Measurements from ENCODE around the gene TMPRSS11D.

Gene TMPRSS11D, protein sequence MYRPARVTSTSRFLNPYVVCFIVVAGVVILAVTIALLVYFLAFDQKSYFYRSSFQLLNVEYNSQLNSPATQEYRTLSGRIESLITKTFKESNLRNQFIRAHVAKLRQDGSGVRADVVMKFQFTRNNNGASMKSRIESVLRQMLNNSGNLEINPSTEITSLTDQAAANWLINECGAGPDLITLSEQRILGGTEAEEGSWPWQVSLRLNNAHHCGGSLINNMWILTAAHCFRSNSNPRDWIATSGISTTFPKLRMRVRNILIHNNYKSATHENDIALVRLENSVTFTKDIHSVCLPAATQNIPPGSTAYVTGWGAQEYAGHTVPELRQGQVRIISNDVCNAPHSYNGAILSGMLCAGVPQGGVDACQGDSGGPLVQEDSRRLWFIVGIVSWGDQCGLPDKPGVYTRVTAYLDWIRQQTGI

DNA sequence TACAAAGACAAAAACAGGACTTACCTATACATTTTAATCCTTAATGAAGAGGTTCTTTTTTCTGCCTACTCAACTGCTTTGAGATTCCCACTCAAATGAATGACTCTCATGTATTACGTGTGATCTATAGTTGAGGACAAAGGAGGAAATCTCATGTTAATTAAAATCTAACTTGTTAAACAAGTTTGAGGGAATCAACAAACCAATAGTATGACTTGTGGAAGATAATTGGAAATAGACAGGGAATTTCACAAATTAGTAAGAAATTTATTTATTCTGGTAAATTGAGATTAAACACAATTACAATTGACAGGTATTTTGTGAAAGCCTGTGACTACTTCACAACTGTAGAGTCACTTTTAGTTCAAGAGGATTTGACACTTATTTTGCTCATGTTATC lies at the start of gene TMPRSS11D:
Gene TMPRSS11D, minus strand, starts transcription at position 101 of the 400 bp plus-strand sequence. Its CDS starts 69 bp downstream, at position 32.
- DNase-seq (ENCODE audit: low read depth in 3 of 3), result no peak

DNA sequence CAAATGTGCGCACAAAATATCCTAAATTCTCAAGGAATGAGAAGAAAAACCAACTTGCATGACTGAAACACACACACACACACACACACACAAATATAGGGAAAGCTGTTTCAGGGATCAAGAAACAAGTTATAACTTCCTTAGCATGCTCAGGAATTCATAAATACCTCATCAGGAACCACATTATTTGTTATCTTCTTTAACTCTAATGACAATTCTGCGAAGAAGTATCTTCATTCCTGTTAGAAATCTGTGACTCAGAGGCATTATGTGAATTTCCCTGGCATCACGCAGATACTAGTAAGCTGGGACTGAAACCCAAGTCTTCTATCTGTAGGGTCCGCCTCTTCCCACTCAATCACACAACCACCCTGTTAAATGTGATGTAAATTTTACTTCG lies 49.2 kb upstream of the TMPRSS11D start:
- no peak for DNase-seq (ENCODE audit: low read depth in 3 of 3)

DNA sequence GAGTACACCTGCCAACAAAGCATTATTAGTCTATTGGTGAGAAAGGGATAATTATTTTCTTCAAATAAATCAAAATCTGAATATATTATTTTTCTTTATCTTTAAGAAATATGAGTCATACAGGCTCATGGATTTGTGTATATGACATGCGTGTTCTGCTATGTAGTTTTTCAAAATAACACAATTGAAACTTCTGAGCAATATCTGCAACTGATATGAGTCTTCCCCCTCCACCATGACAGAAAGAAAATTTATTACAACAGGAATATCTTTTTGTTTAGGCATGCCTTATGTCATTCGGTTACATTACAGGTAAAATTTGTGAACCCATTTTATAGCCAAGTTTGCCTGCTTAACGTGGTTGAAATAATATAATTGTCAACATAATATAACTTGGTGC lies 47.5 kb upstream of the TMPRSS11D start:
- no peak for DNase-seq (ENCODE audit: low read depth in 3 of 3)

DNA sequence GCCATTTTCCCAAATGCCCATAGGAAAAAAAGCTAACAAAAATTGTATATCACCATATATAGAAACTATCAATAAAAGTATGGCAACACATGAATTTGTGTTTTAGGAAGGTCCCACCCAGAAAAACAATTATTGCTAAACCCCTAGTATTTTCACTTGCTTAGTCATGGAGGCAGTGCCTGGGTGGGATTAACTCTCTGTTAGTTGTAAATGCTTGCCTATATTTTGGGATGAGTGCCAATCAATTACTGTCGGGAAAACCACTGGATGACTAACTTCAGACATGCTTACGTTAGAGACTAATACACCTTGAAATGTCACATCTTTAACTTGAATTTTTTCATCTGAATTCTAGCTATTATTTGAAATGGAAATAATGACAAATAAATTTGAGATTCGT lies 45.6 kb upstream of the TMPRSS11D start:
- DNase-seq (ENCODE audit: low read depth in 3 of 3), result no peak

DNA sequence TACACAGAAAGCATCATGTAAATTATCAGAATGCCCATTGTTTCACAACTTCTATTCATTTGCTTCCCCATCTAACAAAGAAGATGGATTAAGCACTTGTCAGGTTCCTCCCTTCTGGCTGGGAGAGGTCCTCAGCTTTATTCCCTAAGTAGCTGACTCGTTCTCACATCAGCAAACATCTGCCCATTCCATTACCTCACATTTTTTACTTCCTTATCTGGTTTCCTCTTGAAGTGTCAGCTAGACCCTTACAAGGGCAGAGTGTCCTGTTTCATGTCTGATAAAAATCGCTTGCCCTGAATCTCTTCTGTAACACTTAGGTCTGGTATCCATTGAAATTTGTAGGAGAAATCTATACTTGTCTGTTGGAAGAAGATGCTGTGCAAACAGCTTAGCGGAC lies 44.7 kb upstream of the TMPRSS11D start:
- no peak for DNase-seq (ENCODE audit: low read depth in 3 of 3)

DNA sequence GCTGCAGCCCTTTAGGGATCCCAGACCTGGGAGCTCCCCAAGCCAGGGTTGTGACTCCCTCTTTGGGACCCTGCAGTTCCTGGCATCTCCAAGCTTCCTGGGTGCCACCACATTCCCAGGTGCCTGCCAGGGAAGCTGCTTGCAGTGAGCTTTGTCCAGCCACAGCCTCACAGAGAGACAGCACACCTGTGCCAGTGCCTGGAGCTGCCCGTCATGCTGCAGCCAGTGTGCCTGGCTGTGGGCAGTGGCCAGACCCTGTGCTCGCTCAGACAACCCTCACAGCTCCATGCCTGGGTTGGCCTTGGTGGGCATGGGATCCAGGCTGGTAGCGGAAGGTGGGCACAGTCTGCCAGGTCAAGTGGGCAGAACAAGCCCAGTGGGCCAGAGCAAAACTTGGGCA lies 43.4 kb upstream of the TMPRSS11D start:
- DNase-seq (ENCODE audit: low read depth in 3 of 3), result no peak

DNA sequence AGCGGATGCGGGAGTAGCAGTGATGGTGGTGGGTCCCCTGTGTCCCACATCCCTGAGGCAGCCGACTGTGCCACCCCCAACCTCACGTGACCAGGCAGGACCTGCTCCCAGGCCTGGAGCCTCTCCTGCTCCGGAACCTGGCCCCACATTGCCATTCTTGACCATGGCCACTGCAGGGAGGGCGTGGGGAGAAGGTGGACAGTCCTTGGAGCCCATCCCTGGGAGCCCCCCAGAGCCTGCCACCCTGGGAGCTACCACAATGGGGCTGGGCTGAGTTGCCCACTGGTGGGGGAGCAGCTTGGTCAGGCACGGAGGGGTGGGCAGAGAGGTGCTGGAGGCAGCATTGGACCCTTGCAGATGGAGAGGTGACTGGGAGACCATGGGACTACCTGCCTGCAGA lies 42.7 kb upstream of the TMPRSS11D start:
- DNase-seq (ENCODE audit: low read depth in 3 of 3), result no peak

DNA sequence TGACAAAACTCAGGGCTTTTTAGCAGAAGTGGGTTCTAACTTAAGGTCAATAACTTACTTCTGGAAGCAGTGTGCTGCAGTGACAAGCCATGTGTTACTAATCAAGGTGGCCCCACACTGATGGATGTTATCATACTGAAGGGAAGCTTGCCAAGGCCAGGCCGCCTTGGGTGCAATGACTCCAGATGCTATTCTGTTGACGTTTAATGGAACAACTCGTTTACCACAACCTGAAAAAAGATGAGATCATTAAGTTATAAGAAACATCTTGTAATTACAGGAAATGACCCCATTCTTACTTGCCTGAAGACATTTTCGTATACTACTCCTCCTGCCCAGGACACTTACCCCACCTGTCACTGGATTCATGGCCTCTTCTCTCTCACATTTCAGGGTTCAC lies 38.9 kb upstream of the TMPRSS11D start:
- no peak for DNase-seq (ENCODE audit: low read depth in 3 of 3)

DNA sequence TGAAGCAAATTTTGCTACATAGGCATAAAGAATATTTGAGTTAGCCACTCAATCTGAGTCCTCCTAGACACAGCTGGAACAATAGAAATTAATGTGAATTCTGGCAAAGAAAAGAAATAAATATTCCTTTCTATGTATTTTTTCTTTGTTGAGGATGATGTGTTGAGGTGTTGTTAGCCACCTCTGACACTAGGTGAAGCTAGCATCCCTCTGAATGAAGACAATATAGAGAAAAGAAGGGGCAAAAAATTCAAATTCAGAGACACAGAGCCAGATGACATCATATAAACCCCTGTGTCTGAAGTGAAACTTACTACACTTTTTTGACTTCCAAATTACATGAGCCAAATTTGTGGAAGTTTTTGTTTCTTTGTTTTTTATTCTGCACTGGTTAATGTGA lies 34.6 kb upstream of the TMPRSS11D start:
- DNase-seq (ENCODE audit: low read depth in 3 of 3), result no peak

DNA sequence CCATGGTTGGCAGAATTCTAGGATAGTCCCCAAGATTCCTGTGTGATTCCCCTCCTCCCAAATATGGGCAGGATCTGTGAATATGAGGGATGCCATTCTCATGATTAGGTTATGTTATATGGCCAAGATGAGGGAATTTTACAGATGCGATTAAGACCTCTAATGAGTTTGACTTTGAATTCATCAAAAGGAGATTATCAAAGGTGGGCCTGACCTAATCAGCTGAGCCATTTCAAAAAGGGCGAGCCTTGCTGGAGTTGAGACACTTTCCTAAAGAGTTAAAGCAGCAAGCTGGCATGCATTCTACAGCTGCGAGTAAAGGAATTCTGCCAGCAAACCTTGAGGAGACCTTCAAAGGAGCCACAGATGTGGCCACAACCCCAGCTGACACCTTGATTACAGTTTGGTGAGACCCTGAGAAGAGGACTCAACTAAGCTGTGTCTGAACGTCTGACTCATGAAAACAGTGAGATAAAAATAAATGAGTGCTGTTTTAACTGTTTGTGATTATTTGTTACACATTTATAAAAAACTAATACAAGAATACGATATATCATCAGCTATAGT lies 31.7 kb upstream of the TMPRSS11D start:
- DNase-seq (ENCODE audit: low read depth in 3 of 3), result no peak

DNA sequence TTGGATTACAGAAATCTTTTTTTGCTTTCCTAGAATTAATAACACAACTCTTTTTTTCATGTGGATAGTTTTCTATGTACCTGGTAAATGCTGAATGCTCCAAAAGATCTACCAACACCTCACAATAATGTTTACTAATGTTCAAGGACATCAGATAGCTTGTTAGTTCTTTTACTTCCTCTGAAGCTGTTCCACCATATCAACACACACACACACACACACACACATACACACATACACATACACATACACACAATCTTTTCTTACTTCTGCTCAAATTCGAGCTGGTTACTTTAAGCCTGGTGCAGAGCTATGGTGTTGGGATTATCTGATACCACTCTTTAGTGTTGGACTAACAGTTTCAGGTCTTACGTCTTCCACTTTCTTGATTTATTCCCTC lies 28.3 kb upstream of the TMPRSS11D start:
- DNase-seq (ENCODE audit: low read depth in 3 of 3), result no peak

DNA sequence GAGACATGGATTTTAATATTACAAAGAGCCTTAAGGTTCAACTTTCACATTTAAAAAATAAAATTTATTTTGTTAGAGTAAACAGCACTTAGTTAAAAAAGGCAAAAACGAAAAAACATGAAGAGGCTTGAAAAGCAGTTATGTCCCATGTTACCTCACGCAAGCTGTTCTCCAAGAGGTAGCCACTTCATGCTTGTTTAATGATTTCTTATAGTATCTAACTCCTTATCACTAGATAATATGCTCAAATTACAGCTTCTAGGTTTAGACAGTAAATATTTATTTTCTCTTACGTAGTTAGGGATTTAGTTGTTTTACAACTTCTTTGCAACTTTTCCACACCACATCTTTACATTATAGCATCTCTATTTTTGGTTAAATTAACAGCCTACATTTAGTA lies 27.8 kb upstream of the TMPRSS11D start:
- DNase-seq (ENCODE audit: low read depth in 3 of 3), result no peak

DNA sequence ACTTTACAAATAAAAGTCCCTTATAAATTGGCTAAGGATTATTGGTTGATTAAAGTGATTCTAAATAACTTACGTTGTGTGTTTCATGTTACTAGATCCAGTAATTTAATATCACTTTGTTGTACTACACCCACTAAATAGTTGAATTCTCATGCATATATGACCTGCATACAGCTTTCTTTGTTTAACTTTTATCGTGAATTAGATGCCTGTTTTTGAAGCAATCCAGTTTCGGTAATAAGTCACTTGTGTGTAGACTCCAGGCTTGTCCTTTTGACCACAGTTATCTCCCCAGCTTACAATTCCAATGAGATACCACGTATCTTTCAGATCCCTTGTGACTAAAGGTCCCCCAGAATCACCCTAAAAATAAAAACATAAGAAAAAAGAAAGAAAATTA lies 27.3 kb upstream of the TMPRSS11D start:
- no peak for DNase-seq (ENCODE audit: low read depth in 3 of 3)

DNA sequence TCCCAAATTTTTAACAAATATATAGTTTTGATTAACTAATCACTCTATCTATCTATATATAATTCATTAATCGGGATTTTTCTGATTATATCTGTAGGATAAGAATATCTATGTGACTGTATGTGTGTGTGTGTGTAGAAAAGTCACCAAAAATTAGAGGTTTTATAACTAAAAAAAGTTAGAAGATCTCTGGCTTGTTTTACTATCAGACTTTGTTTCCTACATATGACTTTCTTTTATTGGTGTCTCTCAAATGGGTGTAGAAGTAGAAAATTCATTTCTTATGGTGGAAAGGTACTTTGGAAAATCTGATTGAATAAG lies 26.7 kb upstream of the TMPRSS11D start:
- no peak for DNase-seq (ENCODE audit: low read depth in 3 of 3)

DNA sequence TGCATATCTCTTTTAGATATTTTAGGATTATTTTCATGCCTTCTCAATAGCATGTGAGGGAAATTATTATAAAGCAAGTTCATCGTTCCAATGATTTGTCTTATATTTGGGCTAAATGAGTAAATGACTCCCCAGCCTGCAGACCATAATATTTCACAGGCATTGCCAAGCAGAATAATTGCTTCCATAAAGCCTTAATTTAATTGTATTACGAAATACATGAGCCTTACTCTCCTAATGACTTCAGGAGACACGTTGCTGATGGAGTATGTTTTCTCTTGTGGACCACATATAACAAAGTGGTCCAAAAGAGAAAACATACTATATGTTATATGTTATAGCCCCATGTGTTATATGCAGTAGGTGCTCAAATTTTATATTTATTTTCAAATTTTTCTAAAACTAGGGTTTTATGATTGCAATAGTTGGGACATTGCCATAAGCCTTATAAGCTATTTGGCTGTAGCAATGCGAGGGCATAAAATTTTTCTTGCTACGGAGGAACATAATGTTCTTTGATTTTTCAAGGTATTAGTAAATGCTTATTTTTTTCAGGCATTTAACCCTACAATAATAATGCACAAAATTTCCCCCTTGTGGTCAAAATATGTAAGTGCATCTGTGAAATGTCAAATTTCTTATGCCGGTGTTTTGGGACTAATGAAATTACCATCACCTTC lies 26.2 kb upstream of the TMPRSS11D start:
- no peak for DNase-seq (ENCODE audit: low read depth in 3 of 3)

DNA sequence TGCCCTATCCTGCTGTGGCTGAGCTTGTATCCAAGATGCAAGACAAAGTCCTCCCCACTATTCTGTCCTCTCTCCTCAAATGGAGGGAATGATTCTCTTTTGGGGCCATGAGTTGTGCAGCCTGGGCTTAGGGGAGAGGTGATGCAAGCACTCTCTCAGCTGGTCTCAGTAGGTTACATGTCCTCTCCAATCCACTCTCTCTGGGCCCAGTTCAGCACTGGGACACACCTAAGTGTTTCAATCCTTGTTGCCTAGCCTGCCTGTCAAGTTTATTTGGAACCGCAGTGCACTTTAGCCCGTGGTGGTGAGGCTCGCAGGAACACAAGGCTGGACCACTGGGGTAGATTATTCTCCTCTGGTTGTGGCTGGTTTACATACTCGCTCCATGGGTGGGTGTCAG lies 23.8 kb upstream of the TMPRSS11D start:
- no peak for DNase-seq (ENCODE audit: low read depth in 3 of 3)

DNA sequence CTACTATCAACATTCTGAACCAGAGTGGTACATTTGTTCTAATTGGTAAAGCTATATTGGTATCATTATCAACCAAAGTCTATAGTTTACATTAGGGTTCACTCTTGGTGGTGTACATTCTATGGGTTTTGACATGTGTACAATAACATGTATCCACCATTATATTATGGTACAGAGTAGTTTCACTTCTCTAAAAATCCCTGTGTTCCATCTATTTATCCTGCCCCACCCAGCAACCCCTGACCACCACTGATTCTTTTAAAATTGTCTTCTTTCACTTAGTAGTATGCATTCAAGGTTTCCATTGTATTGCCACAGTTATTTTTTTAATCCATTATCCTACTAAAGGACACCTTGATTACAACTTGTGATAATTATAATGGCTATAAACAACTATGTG lies 15.3 kb upstream of the TMPRSS11D start:
- DNase-seq (ENCODE audit: low read depth in 3 of 3), result no peak

DNA sequence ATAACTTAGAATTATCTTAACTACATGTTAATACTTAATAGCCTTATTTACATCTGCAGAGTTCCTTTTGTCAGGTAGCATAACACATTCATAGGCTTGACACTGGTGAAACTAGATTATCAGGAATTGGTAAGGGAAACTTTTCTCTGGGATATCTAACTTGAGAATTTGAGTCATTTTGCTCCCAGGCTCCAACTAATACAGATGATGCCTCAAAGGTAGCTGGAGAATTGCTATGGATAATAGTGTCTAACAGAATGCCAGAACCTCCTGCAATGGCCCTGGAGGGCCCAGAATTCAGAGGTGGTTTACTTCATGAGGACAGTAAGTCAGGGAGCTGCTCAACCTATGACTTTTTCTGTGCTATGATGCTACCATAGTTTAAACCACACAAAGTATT lies 13.9 kb upstream of the TMPRSS11D start:
- no peak for DNase-seq (ENCODE audit: low read depth in 3 of 3)

DNA sequence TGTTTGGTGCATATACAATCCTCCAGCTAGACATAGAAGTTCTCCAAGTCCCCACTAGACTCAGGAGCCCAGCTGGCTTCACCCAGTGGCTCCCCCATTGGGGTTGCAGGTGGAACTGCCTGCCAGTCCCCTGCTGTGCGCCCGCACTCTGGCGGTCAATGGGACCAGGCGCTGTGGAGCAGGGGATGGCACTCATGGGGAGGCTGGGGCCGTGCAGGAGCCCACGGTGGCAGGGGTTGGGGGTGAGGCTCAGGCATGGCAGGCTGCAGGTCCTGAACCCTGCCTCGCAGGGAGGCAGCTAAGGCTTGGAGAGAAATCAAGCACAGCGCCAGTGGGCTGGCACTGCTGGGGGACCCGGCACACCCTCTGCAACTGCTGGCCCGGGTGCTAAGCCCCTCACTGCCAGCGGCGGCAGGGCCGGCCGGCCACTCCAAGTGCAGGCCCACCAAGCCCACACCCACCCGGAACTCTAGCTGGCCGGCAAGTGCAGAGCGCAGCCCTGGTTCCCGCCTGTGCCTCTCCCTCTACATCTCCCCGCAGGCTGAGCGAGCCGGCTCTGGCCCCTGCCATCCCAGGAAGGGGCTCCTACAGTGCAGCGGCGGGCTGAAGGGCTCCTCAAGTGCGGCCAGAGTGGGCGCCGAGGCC lies 12.7 kb upstream of the TMPRSS11D start:
- no peak for DNase-seq (ENCODE audit: low read depth in 3 of 3)

DNA sequence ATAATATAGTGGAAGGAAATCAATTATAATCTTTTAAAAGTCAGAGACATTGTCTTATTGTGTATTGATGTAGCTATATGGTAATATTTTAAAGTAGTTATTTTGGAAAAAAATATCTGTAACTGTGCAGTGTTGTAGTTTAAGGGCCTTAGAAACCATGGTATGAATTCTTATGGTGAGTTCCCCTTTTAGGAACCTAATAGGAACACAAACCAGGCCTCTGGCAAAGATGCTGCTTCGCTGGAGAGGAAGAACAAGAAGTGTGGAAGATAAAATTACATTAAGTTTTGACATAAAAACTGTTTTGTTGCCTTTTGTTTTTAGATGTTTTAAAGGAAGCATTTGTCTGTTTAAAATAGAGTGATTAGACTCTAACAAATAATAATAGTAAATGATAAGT lies 10.9 kb upstream of the TMPRSS11D start:
- DNase-seq (ENCODE audit: low read depth in 3 of 3), result no peak

DNA sequence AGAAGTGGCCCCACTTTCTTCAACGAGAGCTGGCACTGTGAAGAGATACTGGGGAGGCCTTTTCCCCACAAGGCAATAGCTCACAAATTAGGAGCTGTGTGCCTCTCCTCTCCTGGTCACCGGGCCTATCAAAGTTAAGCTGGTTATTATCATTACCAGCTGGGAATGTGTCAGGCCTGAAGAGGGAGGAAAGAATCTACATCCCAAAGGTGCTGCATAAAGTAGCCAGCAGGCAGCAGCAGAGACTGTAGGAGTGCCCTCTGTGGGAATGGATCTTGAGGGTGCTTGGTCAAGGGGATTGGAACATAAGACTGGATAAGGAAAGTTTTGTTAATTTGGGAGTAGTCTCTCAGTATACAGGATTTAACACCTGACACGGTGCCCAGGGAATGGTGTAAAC lies 9.1 kb upstream of the TMPRSS11D start:
- DNase-seq (ENCODE audit: low read depth in 3 of 3), result no peak

DNA sequence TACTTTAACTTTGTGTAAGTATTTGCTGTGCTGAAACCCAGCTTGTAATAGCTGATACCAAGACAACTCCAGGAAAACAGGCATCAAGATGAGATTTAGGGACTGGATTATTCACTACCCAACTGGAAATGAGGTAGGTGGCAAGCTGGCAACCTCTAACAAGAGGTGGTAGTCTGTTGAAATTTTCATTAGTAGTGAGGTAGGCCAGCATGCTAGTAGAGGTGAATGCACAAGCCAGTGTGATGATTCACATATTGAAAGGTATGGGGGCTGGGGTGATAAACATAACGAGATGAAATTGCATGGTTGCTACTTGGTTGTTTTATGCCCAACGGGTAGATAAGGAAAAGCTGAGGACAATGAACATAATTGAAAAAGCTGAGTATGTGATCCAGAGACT lies 8.5 kb upstream of the TMPRSS11D start:
- DNase-seq (ENCODE audit: low read depth in 3 of 3), result no peak

DNA sequence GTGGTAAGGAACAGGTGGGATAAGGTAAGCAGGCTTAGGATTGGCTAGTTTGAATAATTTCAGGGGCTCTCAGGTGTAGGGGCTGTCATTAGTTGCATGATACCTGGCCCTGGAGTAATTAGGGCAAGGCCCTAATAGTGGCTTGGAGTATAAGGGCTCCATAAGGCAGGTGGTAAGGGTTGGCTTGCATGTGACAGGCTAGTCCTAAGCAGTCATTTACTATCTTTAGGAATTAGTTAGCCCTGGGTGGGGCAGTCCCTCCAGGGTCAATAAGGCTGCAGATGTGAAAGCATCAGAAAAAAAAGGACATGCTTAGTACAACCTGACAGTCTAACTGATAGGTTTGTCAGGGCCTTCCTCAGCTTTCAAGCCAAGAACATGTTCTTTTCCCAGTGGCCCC lies 7.8 kb upstream of the TMPRSS11D start:
- DNase-seq (ENCODE audit: low read depth in 3 of 3), result no peak

All from stimulated activated CD4-positive, alpha-beta T cell treated with anti-CD3 and anti-CD28 coated beads, TNF-alpha, amount 100 ng/mL, for 24 hours (primary cell).